Body of pancreas (tissue), 4 donors: ENCODE measurements around the gene POLR1E.

Experiments
- CTCF ChIP-seq, 7 experiments: fragments of 450-650 bp in 4 of 7; fragments of 200-600 bp in 3 of 7; sonication (generic) in 3 of 7; IDR thresholded peaks; one replicate each; pipeline ENCODE4 v1.5.1; 2016 to 2019; ENCODE audit warnings: antibody characterized with exemption in 7 of 7
- POLR2A ChIP-seq, 3 donors: fragments of 450-650 bp; IDR thresholded peaks; one replicate each; pipeline ENCODE4 v1.6.1; 2016; ENCODE audit warnings: antibody characterized with exemption in 3 of 3, mild to moderate bottlenecking in 2 of 3

- TF ChIP-seq CTCF (IDR thresholded peaks at IDR 0.05), result no peak
- no peak for TF ChIP-seq POLR2A (IDR thresholded peaks at IDR 0.05)
Measured at GRCh38 chr9:37456817-37457216, 28.9 kb upstream of the POLR1E start.
